Spleen (tissue), 11 donors: Measurements from ENCODE around the gene PHF20. TPM values are rescaled to one million over a fixed set of nuclear protein-coding genes. Genes with fewer than 3 reads are reported as not detected.

Experiments used
- DNase-seq: peaks from one replicate; pipeline ENCODE4 v3.0.0-alpha.2; 2020
- H3K27ac ChIP-seq, 8 donors: fragments of 200-600 bp; sonication (generic) in 7 of 8; 1 replicate in 4 of 8; 2 replicates in 4 of 8; pipeline versions ENCODE4 v1.5.0 to v1.8.0; 2016 to 2021; ENCODE audit warnings: inconsistent platforms in 4 of 8, mild to moderate bottlenecking in 4 of 8, moderate library complexity in 1 of 8
- H3K27me3 ChIP-seq, 7 donors: fragments of 200-600 bp; sonication (generic) in 6 of 7; replicated peaks in 1 of 7; 1 replicate in 4 of 7; 2 replicates in 3 of 7; pipeline versions ENCODE4 v1.5.0 to v1.8.0; 2016 to 2021; ENCODE audit warnings: inconsistent platforms in 3 of 7, mild to moderate bottlenecking in 1 of 7
- H3K36me3 ChIP-seq, 6 donors: fragments of 200-600 bp; sonication (generic) in 5 of 6; 1 replicate in 4 of 6; 2 replicates in 2 of 6; pipeline versions ENCODE4 v1.5.0 to v1.8.0; 2016 to 2021; ENCODE audit warnings: inconsistent platforms in 2 of 6
- H3K4me1 ChIP-seq, 6 donors: fragments of 200-600 bp; sonication (generic) in 5 of 6; 1 replicate in 3 of 6; 2 replicates in 3 of 6; pipeline versions ENCODE4 v1.5.0 to v1.8.0; 2016 to 2021; ENCODE audit warnings: inconsistent platforms in 3 of 6
- H3K4me3 ChIP-seq, 8 donors: fragments of 200-600 bp; sonication (generic) in 7 of 8; 1 replicate in 4 of 8; 2 replicates in 4 of 8; pipeline versions ENCODE4 v1.5.0 to v1.8.0; 2016 to 2021; ENCODE audit warnings: inconsistent platforms in 4 of 8, mild to moderate bottlenecking in 4 of 8, moderate library complexity in 2 of 8
- H3K9me3 ChIP-seq, 8 donors: fragments of 200-600 bp; sonication (generic) in 7 of 8; 1 replicate in 4 of 8; 2 replicates in 4 of 8; pipeline versions ENCODE4 v1.5.0 to v1.8.0; 2016 to 2021; ENCODE audit warnings: inconsistent platforms in 4 of 8
- POLR2A ChIP-seq, 3 donors: fragments of 450-650 bp; IDR thresholded peaks; one replicate each; pipeline ENCODE4 v1.5.1; 2017; ENCODE audit warnings: antibody characterized with exemption in 3 of 3, mild to moderate bottlenecking in 1 of 3
- POLR2AphosphoS5 ChIP-seq, 3 donors: sonication (generic); formaldehyde crosslinking; IDR thresholded peaks; one replicate each; pipeline ENCODE4 v1.5.1; 2017; ENCODE audit warnings: antibody characterized with exemption in 3 of 3
- WGBS, 5 donors: extraction: QIAGEN DNeasy Blood & Tissue Kit in 3 of 5; methylation state at CpG; one replicate each; pipeline versions ENCODE4 v1.1.5 to v1.1.7; 2013 to 2018; 5-methylcytosine and 5-hydroxymethylcytosine counted together
- intact Hi-C: fragments of 100-400 bp; cut with DNase I; formaldehyde crosslinking; loops from one replicate; pipeline ENCODE4 v1.15.0; 2023; ENCODE audit warnings: low total_unique reads
- polyA plus RNA-seq, 3 donors: library from polyadenylated mRNA; stranded (reverse); fragments of 200-250 nt; gene quantifications; one replicate each; pipeline ENCODE4 v1.2.1, GENCODE V29; 2013
- total RNA-seq, 7 donors: library from RNA; depleted of rRNA in 3 of 7; stranded (reverse); fragments of >200 nt in 3 of 7; fragmentation: NEBNext Ultra II Directional in 4 of 7; extraction: Animal tissue kit (Norgen Biotek cat#: 25700) in 4 of 7; gene quantifications; one replicate each; pipeline versions ENCODE4 v1.1.0 to v1.2.1, GENCODE V29; 2016 to 2021
- TF ChIP-seq, protein P1 (sequence below), 11 experiments: fragments of 200-600 bp in 7 of 11; fragments of 450-650 bp in 4 of 11; sonication (generic) in 4 of 11; IDR thresholded peaks in 8 of 11; conservative IDR thresholded peaks in 3 of 11; 1 replicate in 7 of 11; 2 replicates in 4 of 11; pipeline versions ENCODE4 v1.4.0 to v1.8.0; 2016 to 2021; ENCODE audit warnings: antibody characterized with exemption in 11 of 11, inconsistent platforms in 4 of 11, mild to moderate bottlenecking in 1 of 11
- donor health status: healthy with polysubstance abuse.
- donor health status: DM: no; HTN: no; CAD: no; lungs with moderate emphysema.
- donor health status: DM: no; HTN: no; CAD: no.
- donor health status: Bipolar disorder and iron deficiency.
- donor health status: healthy.
- donor health status: DM: no; HTN: no; CAD: no.
- donor health status: DM: yes; HTN: yes; CAD: no.

PHF20 gene
- total and polyA plus RNA-seq, 10 donors = 40.0 to 89.9 (median 57.4) TPM

GRCh38 chr20:35766843-35767242 lies 5.0 kb upstream of the PHF20 start:
- intact Hi-C loops = no loop called here
- peaks cover 36 to 73% (median 54%) of the 10 kb centered on the region in 6 donors for H3K4me1 ChIP-seq
- H3K4me3 ChIP-seq = no peak overlapping the region
- no peaks in the 10 kb centered on the region for H3K36me3 ChIP-seq
- H3K27ac ChIP-seq = peak overlapping the region; percentile 86 to 99 (median 94)
- no peaks in the 10 kb centered on the region for H3K27me3 ChIP-seq
- no peak for DNase-seq
- WGBS, 5 donors = 73 to 86% (median 76%) methylated on average over 4 of the region's 4 CpGs
- TF ChIP-seq POLR2AphosphoS5 (IDR thresholded peaks at IDR 0.05) (no peak), POLR2A (IDR thresholded peaks at IDR 0.05) (no peak)
- TF ChIP-seq, protein P1, sequence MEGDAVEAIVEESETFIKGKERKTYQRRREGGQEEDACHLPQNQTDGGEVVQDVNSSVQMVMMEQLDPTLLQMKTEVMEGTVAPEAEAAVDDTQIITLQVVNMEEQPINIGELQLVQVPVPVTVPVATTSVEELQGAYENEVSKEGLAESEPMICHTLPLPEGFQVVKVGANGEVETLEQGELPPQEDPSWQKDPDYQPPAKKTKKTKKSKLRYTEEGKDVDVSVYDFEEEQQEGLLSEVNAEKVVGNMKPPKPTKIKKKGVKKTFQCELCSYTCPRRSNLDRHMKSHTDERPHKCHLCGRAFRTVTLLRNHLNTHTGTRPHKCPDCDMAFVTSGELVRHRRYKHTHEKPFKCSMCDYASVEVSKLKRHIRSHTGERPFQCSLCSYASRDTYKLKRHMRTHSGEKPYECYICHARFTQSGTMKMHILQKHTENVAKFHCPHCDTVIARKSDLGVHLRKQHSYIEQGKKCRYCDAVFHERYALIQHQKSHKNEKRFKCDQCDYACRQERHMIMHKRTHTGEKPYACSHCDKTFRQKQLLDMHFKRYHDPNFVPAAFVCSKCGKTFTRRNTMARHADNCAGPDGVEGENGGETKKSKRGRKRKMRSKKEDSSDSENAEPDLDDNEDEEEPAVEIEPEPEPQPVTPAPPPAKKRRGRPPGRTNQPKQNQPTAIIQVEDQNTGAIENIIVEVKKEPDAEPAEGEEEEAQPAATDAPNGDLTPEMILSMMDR (IDR thresholded peaks at IDR 0.05 in 8 of 11, conservative IDR thresholded peaks at IDR 0.05 in 3 of 11) = no peak
- H3K9me3 ChIP-seq = no peaks in the 10 kb centered on the region

GRCh38 chr20:35767683-35768481 lies 3.9 kb upstream of the PHF20 start:
- Histone ChIP-seq H3K27me3 (no peaks in the 10 kb centered on the region), H3K4me3 (peak overlapping the region in 3 of 8 donors; percentile 4 to 60 (median 5)), H3K27ac (peak overlapping the region; percentile 86 to 99 (median 94)), H3K9me3 (no peaks in the 10 kb centered on the region), H3K4me1 (peaks cover 37 to 80% (median 60%) of the 10 kb centered on the region in 6 donors), H3K36me3 (no peaks in the 10 kb centered on the region)
- WGBS, 5 donors = 19 to 24% (median 23%) methylated on average over 11 to 12 of the region's 12 CpGs
- intact Hi-C loops = no loop called here
- DNase-seq = peak; percentile 91
- TF ChIP-seq POLR2A (IDR thresholded peaks at IDR 0.05) (peak; percentile 39 to 73 (median 68)), POLR2AphosphoS5 (IDR thresholded peaks at IDR 0.05) (peak; percentile 50 to 98 (median 91))
- TF ChIP-seq, protein P1 (IDR thresholded peaks at IDR 0.05 in 8 of 11, conservative IDR thresholded peaks at IDR 0.05 in 3 of 11) = no peak

GRCh38 chr20:35768731-35769664 lies 2.8 kb upstream of the PHF20 start:
- peak; percentile 92 for DNase-seq
- Histone ChIP-seq H3K27ac (peak overlapping the region; percentile 86 to 99 (median 94)), H3K36me3 (peaks cover 0 to 2% (median 0%) of the 10 kb centered on the region in 6 donors), H3K4me1 (peaks cover 46 to 90% (median 70%) of the 10 kb centered on the region in 6 donors), H3K27me3 (no peaks in the 10 kb centered on the region), H3K9me3 (no peaks in the 10 kb centered on the region), H3K4me3 (peak overlapping the region in 1 of 8 donors; percentile 60)
- intact Hi-C loops = no loop called here
- WGBS, 5 donors = 49 to 67% (median 58%) methylated on average over 5 of the region's 5 CpGs
- TF ChIP-seq POLR2AphosphoS5 (IDR thresholded peaks at IDR 0.05) (peak in 2 of 3 donors; percentile 82 to 94), POLR2A (IDR thresholded peaks at IDR 0.05) (peak in 1 of 3 donors; percentile 33)
- TF ChIP-seq, protein P1 (IDR thresholded peaks at IDR 0.05 in 8 of 11, conservative IDR thresholded peaks at IDR 0.05 in 3 of 11) = no peak
